ENCODE measurements around the gene CBR4. TPM values are rescaled to one million over a fixed set of nuclear protein-coding genes. Genes with fewer than 3 reads are reported as not detected.

CBR4 gene
- polyA plus RNA-seq, 1 donor (not counting 4 experiments of a cell fraction or from before 2014, with no cell fraction given), result 9.1 TPM

- Histone ChIP-seq H3K4me2 (ENCODE audit: control insufficient read depth, extremely low read depth, insufficient read depth, low read depth, low read length) (no peak overlapping the region), H3K79me2 (ENCODE audit: control insufficient read depth, insufficient read depth, low read length) (no peaks in the 10 kb centered on the region), H3K27ac (ENCODE audit: control insufficient read depth, insufficient read depth, low read length) (no peak overlapping the region), H3K4me1 (ENCODE audit: control insufficient read depth, extremely low read depth, insufficient read depth, low read length) (no peaks in the 10 kb centered on the region), H3K9me3 (ENCODE audit: control insufficient read depth, low read depth, low read length) (no peaks in the 10 kb centered on the region), H3K9ac (ENCODE audit: control insufficient read depth, extremely low read depth, insufficient read depth, low read length) (no peak overlapping the region), H3K27me3 (ENCODE audit: control insufficient read depth, extremely low read depth, insufficient read depth, low read length) (no peaks in the 10 kb centered on the region), H2AFZ (ENCODE audit: control insufficient read depth, low read length) (no peak overlapping the region), H3K36me3 (ENCODE audit: control insufficient read depth in 2 of 2, extremely low read depth in 1 of 2, insufficient read depth in 2 of 2, low read length in 2 of 2) (no peaks in the 10 kb centered on the region), H3K4me3 (ENCODE audit: control insufficient read depth in 2 of 3, extremely low read depth in 1 of 3, insufficient read depth in 2 of 3, low read depth in 1 of 3, low read length in 3 of 3) (no peak overlapping the region), H4K20me1 (ENCODE audit: control insufficient read depth, extremely low read depth, insufficient read depth, low read length) (no peaks in the 10 kb centered on the region), H3K9me1 (ENCODE audit: control insufficient read depth, extremely low read depth, insufficient read depth, low read length) (no peaks in the 10 kb centered on the region)
- DNase-seq (ENCODE audit: low read depth, low spot score), result no peak
- no peak for TF ChIP-seq CTCF (optimal IDR thresholded peaks at IDR 0.05 in 1 of 3, IDR thresholded peaks at IDR 0.05 in 1 of 3, conservative IDR thresholded peaks at IDR 0.05 in 1 of 3; ENCODE audit: extremely low read depth in 1 of 3, insufficient read depth in 2 of 3, low read length in 3 of 3)
- TF ChIP-seq EZH2 (IDR thresholded peaks at IDR 0.05; ENCODE audit: low read length), result no peak
- FAIRE-seq, result no peak
- dilution Hi-C loops (cut with MboI; ENCODE audit: extremely low pct_ligation_motif_present, low sequenced_read_pairs), result no loop called here
Measured at GRCh38 chr4:169042608-169043007, 32.6 kb upstream of the CBR4 start.

- DNase-seq (ENCODE audit: low read depth, low spot score) (no peak), FAIRE-seq (no peak)
- Histone ChIP-seq H3K36me3 (ENCODE audit: control insufficient read depth in 2 of 2, extremely low read depth in 1 of 2, insufficient read depth in 2 of 2, low read length in 2 of 2) (no peaks in the 10 kb centered on the region), H3K79me2 (ENCODE audit: control insufficient read depth, insufficient read depth, low read length) (no peaks in the 10 kb centered on the region), H3K4me1 (ENCODE audit: control insufficient read depth, extremely low read depth, insufficient read depth, low read length) (no peaks in the 10 kb centered on the region), H4K20me1 (ENCODE audit: control insufficient read depth, extremely low read depth, insufficient read depth, low read length) (no peaks in the 10 kb centered on the region), H3K4me3 (ENCODE audit: control insufficient read depth in 2 of 3, extremely low read depth in 1 of 3, insufficient read depth in 2 of 3, low read depth in 1 of 3, low read length in 3 of 3) (no peak overlapping the region), H3K27me3 (ENCODE audit: control insufficient read depth, extremely low read depth, insufficient read depth, low read length) (no peaks in the 10 kb centered on the region), H3K4me2 (ENCODE audit: control insufficient read depth, extremely low read depth, insufficient read depth, low read depth, low read length) (no peak overlapping the region), H3K9me3 (ENCODE audit: control insufficient read depth, low read depth, low read length) (no peaks in the 10 kb centered on the region), H2AFZ (ENCODE audit: control insufficient read depth, low read length) (no peak overlapping the region), H3K9me1 (ENCODE audit: control insufficient read depth, extremely low read depth, insufficient read depth, low read length) (no peaks in the 10 kb centered on the region), H3K9ac (ENCODE audit: control insufficient read depth, extremely low read depth, insufficient read depth, low read length) (no peak overlapping the region), H3K27ac (ENCODE audit: control insufficient read depth, insufficient read depth, low read length) (no peak overlapping the region)
- TF ChIP-seq CTCF (optimal IDR thresholded peaks at IDR 0.05 in 1 of 3, IDR thresholded peaks at IDR 0.05 in 1 of 3, conservative IDR thresholded peaks at IDR 0.05 in 1 of 3; ENCODE audit: extremely low read depth in 1 of 3, insufficient read depth in 2 of 3, low read length in 3 of 3) (no peak), EZH2 (IDR thresholded peaks at IDR 0.05; ENCODE audit: low read length) (no peak)
- dilution Hi-C loops (cut with MboI; ENCODE audit: extremely low pct_ligation_motif_present, low sequenced_read_pairs), result no loop called here
Measured at GRCh38 chr4:169040559-169041261, 30.7 kb upstream of the CBR4 start.
